Right lobe of liver (tissue), 4 donors: ENCODE results near the gene BORCS8.

Experiments used
- CTCF ChIP-seq, 4 donors: fragments of 200-600 bp in 3 of 4; fragments of 450-650 bp in 1 of 4; IDR thresholded peaks; one replicate each; pipeline versions ENCODE4 v1.5.1 to v1.8.0; 2016 to 2022; ENCODE audit warnings: antibody characterized with exemption in 4 of 4, mild to moderate bottlenecking in 2 of 4
- POLR2A ChIP-seq: fragments of 450-650 bp; IDR thresholded peaks from one replicate; pipeline ENCODE4 v1.6.1; 2017; ENCODE audit warnings: antibody characterized with exemption, mild to moderate bottlenecking
- donor health status: DM: no; HTN: no; CAD: no.
- donor health status: DM: no; HTN: no; CAD: no.
- donor health status: DM: no; HTN: yes; CAD: no.

GRCh38 chr19:19240476-19240875, 48.5 kb upstream of the BORCS8 start:
- TF ChIP-seq CTCF (IDR thresholded peaks at IDR 0.05) (no peak), POLR2A (no peak)
